Fibroblast of pulmonary artery (primary cell): Measurements from ENCODE around the gene SLC43A3.

Source experiments
- DNase-seq: peaks from one replicate; pipeline ENCODE4 v3.0.0-alpha.2; 2010; ENCODE audit warnings: low read depth
- H3K4me3 ChIP-seq: replicated peaks from 2 replicates; pipeline ENCODE4 v1.5.1; 2011; ENCODE audit warnings: low read depth, mild to moderate bottlenecking, control low read depth, low read length, moderate library complexity
- TF ChIP-seq, protein P1 (sequence below): IDR thresholded peaks from 2 replicates; pipeline ENCODE4 v1.5.1; 2011; ENCODE audit warnings: mild to moderate bottlenecking, control low read depth, low read length, inconsistent platforms; ENCODE audit errors: missing control alignments

Gene SLC43A3

DNA sequence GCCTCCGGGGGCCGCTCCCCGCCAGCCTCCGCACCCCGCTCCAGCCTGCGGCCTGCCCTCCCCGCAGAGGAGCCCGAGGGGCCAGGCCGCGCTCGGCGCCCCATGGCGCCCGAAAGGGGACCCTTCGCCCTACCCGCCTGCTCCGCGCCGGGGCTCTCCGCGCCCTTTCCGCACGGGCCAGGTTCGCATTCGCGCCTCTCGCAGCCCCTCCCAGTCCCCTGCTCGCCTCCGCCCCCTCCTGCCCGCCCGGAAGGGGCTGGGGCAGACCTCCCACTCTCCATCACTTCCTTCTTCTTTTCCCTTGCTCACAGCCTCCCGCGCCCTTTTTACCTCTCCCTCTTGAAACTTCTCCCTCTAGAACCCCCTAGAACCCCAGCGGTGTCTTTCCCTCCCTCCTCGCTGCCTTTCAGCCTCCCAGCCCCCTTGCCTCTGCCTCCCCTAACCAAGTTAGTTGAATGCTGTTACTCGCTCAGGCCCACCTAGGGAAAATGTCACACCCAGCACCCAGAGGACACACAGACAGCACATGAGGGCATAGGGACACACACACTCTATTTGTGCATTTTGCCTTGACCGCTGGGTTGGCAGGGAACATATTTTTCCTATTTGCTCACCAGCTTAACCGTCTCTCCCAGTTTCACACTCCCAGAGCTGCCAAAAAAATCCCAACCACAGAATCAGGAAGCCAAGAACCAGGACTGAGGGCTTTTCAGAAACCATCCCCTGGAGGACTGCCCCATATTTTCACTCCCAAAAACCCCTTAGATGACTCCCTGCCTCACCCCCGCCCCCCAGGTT, at the start of gene SLC43A3:
Gene SLC43A3 (minus strand): TSS at position 193 of the 798 bp plus-strand sequence. CDS start 949 bp downstream, outside the sequence.
- TF ChIP-seq, protein P1, sequence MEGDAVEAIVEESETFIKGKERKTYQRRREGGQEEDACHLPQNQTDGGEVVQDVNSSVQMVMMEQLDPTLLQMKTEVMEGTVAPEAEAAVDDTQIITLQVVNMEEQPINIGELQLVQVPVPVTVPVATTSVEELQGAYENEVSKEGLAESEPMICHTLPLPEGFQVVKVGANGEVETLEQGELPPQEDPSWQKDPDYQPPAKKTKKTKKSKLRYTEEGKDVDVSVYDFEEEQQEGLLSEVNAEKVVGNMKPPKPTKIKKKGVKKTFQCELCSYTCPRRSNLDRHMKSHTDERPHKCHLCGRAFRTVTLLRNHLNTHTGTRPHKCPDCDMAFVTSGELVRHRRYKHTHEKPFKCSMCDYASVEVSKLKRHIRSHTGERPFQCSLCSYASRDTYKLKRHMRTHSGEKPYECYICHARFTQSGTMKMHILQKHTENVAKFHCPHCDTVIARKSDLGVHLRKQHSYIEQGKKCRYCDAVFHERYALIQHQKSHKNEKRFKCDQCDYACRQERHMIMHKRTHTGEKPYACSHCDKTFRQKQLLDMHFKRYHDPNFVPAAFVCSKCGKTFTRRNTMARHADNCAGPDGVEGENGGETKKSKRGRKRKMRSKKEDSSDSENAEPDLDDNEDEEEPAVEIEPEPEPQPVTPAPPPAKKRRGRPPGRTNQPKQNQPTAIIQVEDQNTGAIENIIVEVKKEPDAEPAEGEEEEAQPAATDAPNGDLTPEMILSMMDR, result no peak
- H3K4me3 ChIP-seq, result peak within 1 kb of the TSS; percentile 48
- peak; percentile 92 for DNase-seq

DNA sequence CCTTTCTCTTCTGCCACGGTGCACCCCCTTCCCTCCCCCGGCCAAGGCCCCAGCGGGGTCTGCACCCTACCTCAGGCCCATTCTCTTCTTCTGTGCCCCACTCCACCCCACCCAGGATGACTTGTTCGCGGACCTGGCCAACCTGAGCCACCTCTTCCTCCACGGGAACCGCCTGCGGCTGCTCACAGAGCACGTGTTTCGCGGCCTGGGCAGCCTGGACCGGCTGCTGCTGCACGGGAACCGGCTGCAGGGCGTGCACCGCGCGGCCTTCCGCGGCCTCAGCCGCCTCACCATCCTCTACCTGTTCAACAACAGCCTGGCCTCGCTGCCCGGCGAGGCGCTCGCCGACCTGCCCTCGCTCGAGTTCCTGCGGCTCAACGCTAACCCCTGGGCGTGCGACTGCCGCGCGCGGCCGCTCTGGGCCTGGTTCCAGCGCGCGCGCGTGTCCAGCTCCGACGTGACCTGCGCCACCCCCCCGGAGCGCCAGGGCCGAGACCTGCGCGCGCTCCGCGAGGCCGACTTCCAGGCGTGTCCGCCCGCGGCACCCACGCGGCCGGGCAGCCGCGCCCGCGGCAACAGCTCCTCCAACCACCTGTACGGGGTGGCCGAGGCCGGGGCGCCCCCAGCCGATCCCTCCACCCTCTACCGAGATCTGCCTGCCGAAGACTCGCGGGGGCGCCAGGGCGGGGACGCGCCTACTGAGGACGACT, 49.3 kb upstream of the SLC43A3 start:
- H3K4me3 ChIP-seq, result no peak overlapping the region
- TF ChIP-seq, protein P1, result no peak
- no peak for DNase-seq

DNA sequence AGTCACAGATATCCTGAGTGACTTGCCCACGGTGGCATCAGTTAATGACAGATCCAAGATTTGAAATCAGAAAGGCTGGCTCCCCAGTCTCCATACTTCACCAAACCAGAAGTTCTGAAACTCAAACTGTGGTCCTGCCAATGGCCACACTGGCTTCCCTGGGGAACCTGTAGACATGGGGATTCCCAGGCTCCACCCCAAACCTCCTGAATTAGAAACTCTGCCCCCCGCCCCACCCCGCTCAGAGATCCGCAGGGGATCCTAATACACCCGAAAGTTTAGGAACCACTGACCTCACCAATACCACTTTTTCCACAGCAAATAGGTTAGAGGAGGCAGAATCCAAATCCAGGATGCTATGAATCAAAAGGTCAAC, 48.7 kb upstream of the SLC43A3 start:
- TF ChIP-seq, protein P1, result no peak
- H3K4me3 ChIP-seq, result no peak overlapping the region
- DNase-seq, result no peak

DNA sequence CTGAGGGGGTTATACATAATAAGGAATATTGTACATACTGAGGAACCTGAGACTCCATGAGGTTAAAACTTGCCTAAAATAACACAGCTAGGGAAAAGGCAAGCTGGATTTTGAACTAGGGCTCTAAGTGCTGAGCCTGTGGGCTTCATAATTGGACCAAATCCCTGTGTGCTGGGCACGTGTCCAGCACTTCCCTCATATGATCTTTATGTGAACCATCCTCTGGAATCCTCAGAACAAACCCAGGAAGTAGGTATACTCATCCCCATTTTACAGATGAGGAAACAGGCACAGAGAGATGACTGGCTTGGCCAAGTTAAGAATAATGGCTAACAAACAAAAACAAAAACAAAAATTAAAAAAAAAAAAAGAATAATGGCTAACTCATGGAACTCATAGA, 48.3 kb upstream of the SLC43A3 start:
- H3K4me3 ChIP-seq, result no peak overlapping the region
- peak; percentile 38 for DNase-seq
- TF ChIP-seq, protein P1, result no peak

DNA sequence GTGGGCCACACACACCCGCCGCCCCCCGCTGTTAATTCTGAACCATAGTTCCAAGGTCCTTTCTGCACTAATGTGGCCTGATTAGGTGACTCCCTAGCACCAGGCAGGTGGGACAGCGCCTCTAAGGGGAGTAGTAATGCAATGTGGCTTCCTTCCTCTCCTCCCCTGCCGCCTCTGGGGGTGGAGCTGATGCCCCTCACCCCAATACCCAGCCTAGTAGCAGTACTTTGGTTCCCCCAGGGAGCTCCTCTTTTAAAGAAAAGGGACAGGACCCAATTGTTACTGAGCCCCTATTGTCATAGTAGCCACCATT, 47.8 kb upstream of the SLC43A3 start:
- DNase-seq, result no peak
- TF ChIP-seq, protein P1, result no peak
- no peak overlapping the region for H3K4me3 ChIP-seq

DNA sequence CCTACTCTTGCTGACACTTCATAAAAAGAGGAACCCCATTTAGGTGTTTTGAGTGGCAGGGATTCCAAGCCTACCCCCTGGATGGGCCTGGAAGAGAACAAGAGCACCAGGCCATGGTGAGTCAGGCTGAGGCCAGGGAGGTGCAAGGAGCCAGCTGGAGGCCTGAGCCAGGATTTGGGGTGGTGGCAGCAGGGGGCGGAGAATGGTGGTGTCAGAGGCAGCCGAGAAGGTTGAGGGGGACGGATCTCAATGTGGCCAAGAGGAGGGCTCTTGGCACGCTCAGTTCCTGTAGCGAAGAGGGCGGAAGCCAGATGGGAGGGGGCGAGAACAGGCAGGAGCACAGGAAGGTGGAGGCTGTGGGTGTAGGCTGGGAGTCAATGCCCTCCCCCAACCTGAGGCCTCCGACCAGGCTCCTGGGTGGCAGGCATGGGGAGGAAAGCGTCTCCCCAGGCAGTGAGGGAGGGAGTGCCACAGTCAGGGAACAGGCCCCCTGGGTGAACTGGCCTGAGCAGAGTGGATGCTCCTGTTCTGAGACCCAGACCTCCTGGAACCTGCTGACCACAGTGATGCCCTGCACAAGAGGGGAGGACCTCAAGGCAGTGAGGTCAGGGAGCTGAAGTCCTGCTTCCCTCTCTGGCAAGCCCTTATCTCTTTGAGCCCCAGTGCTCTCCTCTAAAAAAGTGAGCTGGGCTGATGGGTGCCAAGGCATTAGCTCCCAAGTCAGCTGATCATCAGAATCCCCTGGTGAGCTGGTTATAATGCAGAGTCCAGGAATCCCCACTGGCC, 47.3 kb upstream of the SLC43A3 start:
- H3K4me3 ChIP-seq, result no peak overlapping the region
- TF ChIP-seq, protein P1, result no peak
- no peak for DNase-seq
